K562 (cell line): ENCODE measurements around the gene CDRT4.

ENCODE experiments used
- EP300 ChIP-seq: IDR thresholded peaks from 2 replicates; pipeline ENCODE4 v1.6.1; 2012; ENCODE audit warnings: low read length, improper control_type of control experiment
- EZH2 ChIP-seq: IDR thresholded peaks from 2 replicates; pipeline ENCODE4 v1.6.1; 2012; ENCODE audit warnings: low read depth, mild to moderate bottlenecking, inconsistent platforms, low read length, borderline replicate concordance
- HNRNPLL ChIP-seq: fragments of 200-400 bp; formaldehyde crosslinking; IDR thresholded peaks from 2 replicates; pipeline ENCODE4 v1.6.1; 2017; ENCODE audit warnings: low read length, low read depth, mild to moderate bottlenecking; ENCODE audit not compliant: poor library complexity, severe bottlenecking
- PHF8 ChIP-seq: fragments of 200-600 bp; sonication (generic); IDR thresholded peaks from 2 replicates; pipeline ENCODE4 v1.6.1; 2012; ENCODE audit warnings: mixed run types, mild to moderate bottlenecking, inconsistent platforms, low read length, moderate library complexity, borderline replicate concordance
- POLR2A ChIP-seq: fragments of 450-650 bp; conservative IDR thresholded peaks from 2 replicates; pipeline ENCODE4 v1.6.1; 2016
- POLR2AphosphoS2 ChIP-seq: IDR thresholded peaks from 2 replicates; pipeline ENCODE4 v1.6.1; 2012; ENCODE audit warnings: low read length, improper control_type of control experiment
- SRF ChIP-seq, 2 experiments: fragments of 250-450, 450-650 bp in 1 of 2; sonication (Bioruptor Pico) in 1 of 2; sonication (generic) in 1 of 2; formaldehyde crosslinking; IDR thresholded peaks; 2 replicates each; pipeline versions ENCODE4 v1.5.0 to v1.5.1; 2020 to 2022; ENCODE audit warnings: mild to moderate bottlenecking in 1 of 2, missing genetic modification reagents in 1 of 2
- U2AF2 ChIP-seq: fragments of 200-400 bp; formaldehyde crosslinking; optimal IDR thresholded peaks from 2 replicates; pipeline ENCODE3; 2017; ENCODE audit warnings: low read depth, mild to moderate bottlenecking, low read length
- ZNF785 ChIP-seq: fragments of 250-450 bp; sonication (Bioruptor Pico); IDR thresholded peaks from 2 replicates; pipeline ENCODE4 v1.4.0; 2020; ENCODE audit warnings: mild to moderate bottlenecking
- TF ChIP-seq, protein P1 (sequence below), 2 experiments: fragments of 450-650 bp; IDR thresholded peaks; 2 replicates each; pipeline ENCODE4 v1.6.1; 2016; ENCODE audit warnings: mild to moderate bottlenecking in 2 of 2, borderline replicate concordance in 1 of 2, low read depth in 1 of 2, moderate library complexity in 1 of 2

DNA sequence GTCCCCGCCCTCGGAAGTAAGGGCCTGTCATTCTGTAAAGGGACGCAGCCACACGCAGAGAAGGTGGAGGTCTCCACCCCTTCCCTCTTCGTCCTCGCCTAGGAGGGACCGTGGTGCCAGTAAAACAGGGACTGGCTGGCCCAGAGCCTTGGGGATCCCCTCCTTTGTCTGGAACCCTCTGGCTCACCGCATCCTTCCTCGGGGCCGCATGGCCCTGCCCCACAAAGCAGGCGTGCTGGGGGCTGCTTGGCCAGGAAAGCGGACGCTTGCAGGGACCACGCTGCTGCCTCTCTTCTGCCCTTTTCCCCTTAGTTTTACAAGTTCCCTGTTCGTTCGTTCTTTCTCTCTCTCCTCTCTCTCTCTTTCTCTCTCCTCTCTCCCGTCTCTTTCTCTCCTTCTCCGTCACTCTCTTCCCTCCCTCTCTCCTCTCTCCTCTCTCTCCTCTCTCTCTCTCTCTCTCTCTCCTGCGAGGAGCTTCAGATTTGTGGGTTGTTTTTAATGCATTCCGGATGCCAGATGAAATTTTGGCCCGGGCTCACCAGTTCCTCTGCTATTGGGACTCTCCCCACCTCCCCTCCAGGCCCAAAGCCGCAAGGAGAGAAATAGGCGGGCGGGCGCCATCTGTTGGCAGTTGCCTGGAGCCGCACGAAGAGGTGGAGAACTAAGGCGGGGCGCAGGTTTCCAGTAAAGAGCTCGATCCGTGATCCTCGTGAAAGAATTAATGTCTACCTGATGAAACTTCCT is 35.1 kb upstream of the CDRT4 start:
- TF ChIP-seq, protein P1, sequence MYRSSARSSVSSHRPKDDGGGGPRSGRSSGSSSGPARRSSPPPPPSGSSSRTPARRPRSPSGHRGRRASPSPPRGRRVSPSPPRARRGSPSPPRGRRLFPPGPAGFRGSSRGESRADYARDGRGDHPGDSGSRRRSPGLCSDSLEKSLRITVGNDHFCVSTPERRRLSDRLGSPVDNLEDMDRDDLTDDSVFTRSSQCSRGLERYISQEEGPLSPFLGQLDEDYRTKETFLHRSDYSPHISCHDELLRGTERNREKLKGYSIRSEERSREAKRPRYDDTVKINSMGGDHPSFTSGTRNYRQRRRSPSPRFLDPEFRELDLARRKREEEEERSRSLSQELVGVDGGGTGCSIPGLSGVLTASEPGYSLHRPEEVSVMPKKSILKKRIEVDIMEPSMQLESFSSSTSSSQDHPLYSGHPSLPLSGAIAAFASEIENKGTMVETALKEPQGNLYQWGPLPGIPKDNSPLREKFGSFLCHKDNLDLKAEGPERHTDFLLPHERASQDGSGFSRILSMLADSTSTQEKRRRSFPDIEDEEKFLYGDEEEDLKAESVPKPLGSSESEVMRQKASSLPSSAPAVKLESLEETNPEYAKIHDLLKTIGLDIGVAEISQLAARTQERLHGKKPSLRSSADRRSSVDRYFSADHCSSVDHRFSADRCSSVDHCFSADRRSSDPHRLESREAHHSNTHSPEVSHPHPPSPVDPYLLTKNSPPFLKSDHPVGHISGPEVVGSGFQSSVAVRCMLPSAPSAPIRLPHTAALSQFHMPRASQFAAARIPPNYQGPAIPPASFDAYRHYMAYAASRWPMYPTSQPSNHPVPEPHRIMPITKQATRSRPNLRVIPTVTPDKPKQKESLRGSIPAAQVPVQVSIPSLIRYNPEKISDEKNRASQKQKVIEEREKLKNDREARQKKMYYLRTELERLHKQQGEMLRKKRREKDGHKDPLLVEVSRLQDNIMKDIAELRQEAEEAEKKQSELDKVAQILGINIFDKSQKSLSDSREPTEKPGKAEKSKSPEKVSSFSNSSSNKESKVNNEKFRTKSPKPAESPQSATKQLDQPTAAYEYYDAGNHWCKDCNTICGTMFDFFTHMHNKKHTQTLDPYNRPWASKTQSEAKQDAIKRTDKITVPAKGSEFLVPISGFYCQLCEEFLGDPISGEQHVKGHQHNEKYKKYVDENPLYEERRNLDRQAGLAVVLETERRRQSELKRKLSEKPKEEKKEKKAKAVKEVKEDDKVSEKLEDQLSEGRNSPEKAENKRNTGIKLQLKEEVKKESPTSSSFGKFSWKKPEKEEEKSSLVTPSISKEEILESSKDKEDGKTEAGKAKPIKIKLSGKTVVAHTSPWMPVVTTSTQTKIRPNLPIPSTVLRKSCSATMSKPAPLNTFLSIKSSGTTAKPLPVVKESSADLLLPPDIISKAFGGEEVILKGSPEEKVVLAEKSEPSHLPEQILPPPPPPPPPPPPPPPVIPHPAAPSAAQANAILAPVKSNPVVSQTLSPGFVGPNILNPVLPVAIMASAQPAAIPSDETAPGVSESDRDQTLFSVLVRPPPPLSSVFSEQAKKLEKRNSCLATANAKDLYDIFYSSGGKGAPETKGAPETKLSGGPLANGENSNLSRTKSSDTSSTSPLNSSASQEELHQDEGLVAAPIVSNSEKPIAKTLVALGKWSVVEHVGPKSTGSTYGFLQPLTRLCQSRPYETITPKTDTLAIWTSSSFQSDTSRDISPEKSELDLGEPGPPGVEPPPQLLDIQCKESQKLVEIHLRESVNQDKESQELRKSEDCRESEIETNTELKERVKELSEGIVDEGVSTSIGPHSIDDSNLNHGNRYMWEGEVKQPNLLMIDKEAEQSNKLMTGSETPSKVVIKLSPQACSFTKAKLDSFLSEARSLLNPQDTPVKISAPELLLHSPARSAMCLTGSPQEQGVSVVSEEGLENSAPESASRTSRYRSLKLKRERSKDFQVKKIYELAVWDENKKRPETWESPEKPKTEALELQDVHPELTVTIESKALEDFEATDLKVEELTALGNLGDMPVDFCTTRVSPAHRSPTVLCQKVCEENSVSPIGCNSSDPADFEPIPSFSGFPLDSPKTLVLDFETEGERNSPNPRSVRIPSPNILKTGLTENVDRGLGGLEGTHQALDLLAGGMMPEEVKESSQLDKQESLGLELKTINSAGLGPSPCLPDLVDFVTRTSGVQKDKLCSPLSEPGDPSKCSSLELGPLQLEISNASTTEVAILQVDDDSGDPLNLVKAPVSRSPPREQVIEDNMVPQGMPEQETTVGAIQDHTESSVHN (IDR thresholded peaks at IDR 0.05; ENCODE audit: borderline replicate concordance in 1 of 2, low read depth in 1 of 2) = no peak
- TF ChIP-seq HNRNPLL (no peak), EZH2 (no peak), EP300 (no peak), U2AF2 (no peak), POLR2AphosphoS2 (no peak), POLR2A (no peak), PHF8 (no peak), SRF (CRISPR knock-in tag; IDR thresholded peaks at IDR 0.05) (no peak), ZNF785 (CRISPR knock-in tag) (no peak)
